Left lung (tissue), 10 donors: ENCODE measurements around the gene RFLNA. TPM values are rescaled to one million over a fixed set of nuclear protein-coding genes. Genes with fewer than 3 reads are reported as not detected.

ENCODE experiments used
- ATAC-seq: fragments of 200-7000 bp; cut with Tn5 transposase; one replicate; pipeline ENCODE4 v1.9.1; 2020; ENCODE audit warnings: moderate library complexity
- DNase-seq, 4 donors: peaks; one replicate each; pipeline ENCODE4 v3.0.0-alpha.2; 2013 to 2020
- H3K27ac ChIP-seq, 2 donors: fragments of 200-600 bp; sonication (generic) in 1 of 2; one replicate each; pipeline versions ENCODE4 v1.5.0 to v1.8.0; 2020 to 2021
- H3K27me3 ChIP-seq, 2 donors: fragments of 200-600 bp; sonication (generic) in 1 of 2; one replicate each; pipeline versions ENCODE4 v1.5.0 to v1.8.0; 2020 to 2021
- H3K36me3 ChIP-seq, 2 donors: fragments of 200-600 bp; sonication (generic) in 1 of 2; one replicate each; pipeline versions ENCODE4 v1.5.0 to v1.8.0; 2020 to 2021
- H3K4me1 ChIP-seq, 2 donors: fragments of 200-600 bp; one replicate each; pipeline ENCODE4 v1.8.0; 2021
- H3K4me3 ChIP-seq, 2 donors: fragments of 200-600 bp; sonication (generic) in 1 of 2; one replicate each; pipeline versions ENCODE4 v1.5.0 to v1.8.0; 2020 to 2021; ENCODE audit warnings: mild to moderate bottlenecking in 1 of 2
- H3K9me3 ChIP-seq, 2 donors: fragments of 200-600 bp; sonication (generic) in 1 of 2; one replicate each; pipeline versions ENCODE4 v1.5.0 to v1.8.0; 2020 to 2021
- CTCF ChIP-seq, 2 donors: fragments of 200-600 bp; sonication (generic) in 1 of 2; IDR thresholded peaks; one replicate each; pipeline versions ENCODE4 v1.5.0 to v1.8.0; 2021; ENCODE audit warnings: antibody characterized with exemption in 2 of 2
- intact Hi-C, 2 donors: fragments of 100-400 bp; cut with DNase I; formaldehyde crosslinking; loops; one replicate each; pipeline versions ENCODE4 v1.11.2 to v1.14.2; 2022
- polyA plus RNA-seq, 6 donors: library from polyadenylated mRNA; unstranded; fragments of 120-200 nt; gene quantifications; one replicate each; pipeline ENCODE4 v1.2.1, GENCODE V29; 2013; ENCODE audit not compliant: insufficient read length in 6 of 6
- total RNA-seq, 2 donors: library from RNA; stranded (reverse); fragmentation: NEBNext Ultra II Directional; extraction: Animal tissue kit (Norgen Biotek cat#: 25700); gene quantifications; one replicate each; pipeline ENCODE4 v1.2.1, GENCODE V29; 2021
- donor health status: DM: no; HTN: yes; CAD: no.
- donor health status: DM: no; HTN: no; CAD: no.

The RFLNA gene
- total and polyA plus RNA-seq, 8 donors, result 1.4 to 4.7 (median 3.0) TPM

- TF ChIP-seq CTCF (IDR thresholded peaks at IDR 0.05), result no peak
Observed at GRCh38 chr12:124332900-124333299, 38.0 kb downstream of the RFLNA start.

GRCh38 chr12:124333724-124334123 lies 38.8 kb downstream of the RFLNA start:
- ATAC-seq, result peak; percentile 9

More at GRCh38 chr12:124332900-124333299, 38.0 kb downstream of the RFLNA start:
- intact Hi-C loops, result no loop called here
- Histone ChIP-seq H3K4me3 (no peak overlapping the region), H3K4me1 (no peaks in the 10 kb centered on the region), H3K27me3 (no peaks in the 10 kb centered on the region), H3K9me3 (no peaks in the 10 kb centered on the region), H3K27ac (no peak overlapping the region), H3K36me3 (peaks cover 0 to 100% of the 10 kb centered on the region in 2 donors)
- DNase-seq (peak in 1 of 4 donors; percentile 67), ATAC-seq (no peak)

DNA sequence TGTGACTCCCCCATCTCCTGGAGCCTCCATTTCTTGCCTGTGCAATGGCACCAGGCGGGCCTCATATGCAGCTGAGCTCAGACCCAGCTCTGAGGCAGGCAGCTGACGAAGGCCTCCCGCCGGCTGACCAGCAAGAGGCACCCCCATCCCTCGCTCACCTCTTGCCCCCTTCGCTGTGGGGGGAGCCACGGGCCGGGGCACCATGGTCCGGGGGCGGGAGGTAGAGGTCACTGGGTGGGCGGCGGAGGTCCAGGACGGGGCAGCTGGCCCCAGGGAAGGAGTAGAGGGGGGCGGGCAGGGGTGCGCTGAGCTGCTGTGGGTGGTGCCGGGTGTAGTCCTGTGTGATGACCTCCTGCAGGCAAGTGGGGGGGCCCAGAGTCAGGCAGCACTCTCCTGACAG lies 39.4 kb downstream of the RFLNA start:
- peak in 1 of 4 donors; percentile 67 for DNase-seq
- TF ChIP-seq CTCF (IDR thresholded peaks at IDR 0.05), result no peak
- H3K27ac ChIP-seq, result no peak overlapping the region
- H3K9me3 ChIP-seq, result no peaks in the 10 kb centered on the region
- no peaks in the 10 kb centered on the region for H3K27me3 ChIP-seq
- no peaks in the 10 kb centered on the region for H3K4me1 ChIP-seq
- H3K36me3 ChIP-seq, result peaks cover 0 to 93% of the 10 kb centered on the region in 2 donors
- intact Hi-C loops, result no loop called here
- no peak overlapping the region for H3K4me3 ChIP-seq
- ATAC-seq, result no peak

More at GRCh38 chr12:124333724-124334123, 38.8 kb downstream of the RFLNA start:
- Histone ChIP-seq H3K36me3 (peaks cover 0 to 98% of the 10 kb centered on the region in 2 donors), H3K27ac (no peak overlapping the region), H3K27me3 (no peaks in the 10 kb centered on the region), H3K9me3 (no peaks in the 10 kb centered on the region), H3K4me1 (no peaks in the 10 kb centered on the region), H3K4me3 (no peak overlapping the region)
- no peak for TF ChIP-seq CTCF (IDR thresholded peaks at IDR 0.05)
- DNase-seq, result peak in 1 of 4 donors; percentile 69
- intact Hi-C loops, result no loop called here

DNA sequence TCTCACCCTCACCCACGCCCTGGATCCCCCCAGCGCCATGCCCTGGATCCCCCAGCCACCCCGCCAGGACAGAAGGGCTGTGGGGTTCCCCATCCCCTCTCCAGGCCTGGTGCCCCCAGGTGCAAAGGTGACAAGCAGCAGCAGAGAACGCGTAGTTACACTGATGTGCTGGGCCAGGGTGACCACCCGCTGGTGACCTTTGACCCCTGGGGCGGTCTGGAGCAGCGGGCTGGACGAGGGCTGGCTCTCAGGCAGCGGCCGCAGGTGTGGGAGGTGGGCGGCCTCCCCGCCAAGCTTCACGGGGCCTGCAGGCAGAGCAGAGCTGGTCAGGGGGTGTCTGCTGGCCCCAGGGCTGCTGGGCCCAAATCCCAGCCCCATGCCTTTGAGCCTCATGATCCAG lies 40.1 kb downstream of the RFLNA start:
- no peaks in the 10 kb centered on the region for H3K4me1 ChIP-seq
- DNase-seq, result peak in 1 of 4 donors; percentile 73
- H3K36me3 ChIP-seq, result peaks cover 0 to 92% of the 10 kb centered on the region in 2 donors
- ATAC-seq, result no peak
- no peaks in the 10 kb centered on the region for H3K9me3 ChIP-seq
- no peaks in the 10 kb centered on the region for H3K27me3 ChIP-seq
- TF ChIP-seq CTCF (IDR thresholded peaks at IDR 0.05), result no peak
- H3K4me3 ChIP-seq, result no peak overlapping the region
- intact Hi-C loops, result no loop called here
- no peak overlapping the region for H3K27ac ChIP-seq

GRCh38 chr12:124335426-124336183 lies 40.7 kb downstream of the RFLNA start:
- intact Hi-C loops, result no loop called here
- no peak overlapping the region for H3K4me3 ChIP-seq
- no peaks in the 10 kb centered on the region for H3K9me3 ChIP-seq
- no peaks in the 10 kb centered on the region for H3K4me1 ChIP-seq
- TF ChIP-seq CTCF (IDR thresholded peaks at IDR 0.05), result no peak
- H3K27me3 ChIP-seq, result no peaks in the 10 kb centered on the region
- H3K27ac ChIP-seq, result no peak overlapping the region
- peak in 1 of 4 donors; percentile 75 for DNase-seq
- peaks cover 0 to 92% of the 10 kb centered on the region in 2 donors for H3K36me3 ChIP-seq
- ATAC-seq, result no peak
